ENCODE measurements around the gene ROR2.

- TF ChIP-seq FOXP2 (optimal IDR thresholded peaks at IDR 0.05; ENCODE audit: borderline replicate concordance, extremely low read depth, extremely low read length, insufficient read depth) (no peak), TAF1 (IDR thresholded peaks at IDR 0.05; ENCODE audit: borderline replicate concordance, insufficient read depth, low read length) (no peak)
Observed at GRCh38 chr9:91914937-91915336, 35.1 kb downstream of the ROR2 start.
